Endodermal cell (in vitro differentiated cells): ENCODE measurements around the gene SCARB2. TPM values are rescaled to one million over a fixed set of nuclear protein-coding genes. Genes with fewer than 3 reads are reported as not detected.
A peak's percentile ranks its signal among the peaks of the same experiment; 100 is the strongest.

Experiments used
- DNase-seq: peaks from one replicate; pipeline ENCODE4 v3.0.0-alpha.2; 2017
- H3K27ac ChIP-seq: 2 replicates; pipeline ENCODE4 v1.5.1; 2013; ENCODE audit warnings: mild to moderate bottlenecking, low read depth, low read length, moderate library complexity
- H3K27me3 ChIP-seq: 2 replicates; pipeline ENCODE4 v1.6.1; 2013; ENCODE audit warnings: mild to moderate bottlenecking, low read length, moderate library complexity; ENCODE audit not compliant: insufficient read depth, control insufficient read depth, poor library complexity, severe bottlenecking
- H3K36me3 ChIP-seq: 2 replicates; pipeline ENCODE4 v1.7.0; 2013; ENCODE audit warnings: mild to moderate bottlenecking, low read length, moderate library complexity; ENCODE audit not compliant: control insufficient read depth, insufficient read depth
- H3K4me1 ChIP-seq: one replicate; pipeline ENCODE4 v1.7.0; 2013; ENCODE audit warnings: low read length; ENCODE audit not compliant: control insufficient read depth, insufficient read depth
- H3K4me3 ChIP-seq: 2 replicates; pipeline ENCODE4 v1.5.1; 2013; ENCODE audit warnings: mild to moderate bottlenecking, low read length, moderate library complexity
- H3K9ac ChIP-seq: 2 replicates; pipeline ENCODE4 v1.6.1; 2013; ENCODE audit warnings: mild to moderate bottlenecking, low read length, moderate library complexity; ENCODE audit not compliant: poor library complexity, severe bottlenecking; ENCODE audit errors: extremely low read depth
- H3K9me3 ChIP-seq: 2 replicates; pipeline ENCODE4 v1.6.1; 2013; ENCODE audit warnings: mild to moderate bottlenecking, low read length, moderate library complexity; ENCODE audit not compliant: control insufficient read depth
- H3K27ac Mint-ChIP-seq: 2 replicates; pipeline ENCODE4 v1.8.0; 2020; ENCODE audit warnings: mixed read lengths
- H3K27me3 Mint-ChIP-seq: 2 replicates; pipeline ENCODE4 v1.8.0; 2021; ENCODE audit warnings: mild to moderate bottlenecking, mixed read lengths; ENCODE audit not compliant: insufficient read depth
- H3K36me3 Mint-ChIP-seq: 2 replicates; pipeline ENCODE4 v1.8.0; 2020; ENCODE audit warnings: low read depth, mixed read lengths
- H3K4me1 Mint-ChIP-seq: 2 replicates; pipeline ENCODE4 v1.8.0; 2020; ENCODE audit warnings: mixed read lengths
- H3K4me3 Mint-ChIP-seq: 2 replicates; pipeline ENCODE4 v1.8.0; 2020; ENCODE audit warnings: mild to moderate bottlenecking, moderate library complexity, mixed read lengths
- H3K9me3 Mint-ChIP-seq: 2 replicates; pipeline ENCODE4 v1.8.0; 2020; ENCODE audit warnings: mild to moderate bottlenecking, mixed read lengths
- WGBS, 2 experiments: methylation state at CpG; one replicate each; pipeline versions ENCODE4 v1.1.5 to v1.1.7; 2013; ENCODE audit warnings: missing lambda C conversion rate in 2 of 2, mixed read lengths in 1 of 2; ENCODE audit not compliant: insufficient coverage in 1 of 2, insufficient read length in 1 of 2; 5-methylcytosine and 5-hydroxymethylcytosine counted together
- total RNA-seq, 2 donors: library from RNA; stranded (reverse); fragmentation: NEBNext Ultra II Directional in 1 of 2; extraction: Animal tissue kit (Norgen Biotek cat#: 25700) in 1 of 2; gene quantifications; 2 replicates in 1 of 2; 3 replicates in 1 of 2; pipeline ENCODE4 v1.2.1, GENCODE V29; 2021
- TF ChIP-seq, protein P1 (sequence below): fragments of 200-600 bp; sonication (generic); conservative IDR thresholded peaks from 2 replicates; pipeline ENCODE4 v1.5.0; 2021; ENCODE audit warnings: antibody characterized with exemption, mild to moderate bottlenecking

The SCARB2 gene
- total RNA-seq, 2 donors from 2014 or later, result 45.8 to 78.5 TPM

DNA sequence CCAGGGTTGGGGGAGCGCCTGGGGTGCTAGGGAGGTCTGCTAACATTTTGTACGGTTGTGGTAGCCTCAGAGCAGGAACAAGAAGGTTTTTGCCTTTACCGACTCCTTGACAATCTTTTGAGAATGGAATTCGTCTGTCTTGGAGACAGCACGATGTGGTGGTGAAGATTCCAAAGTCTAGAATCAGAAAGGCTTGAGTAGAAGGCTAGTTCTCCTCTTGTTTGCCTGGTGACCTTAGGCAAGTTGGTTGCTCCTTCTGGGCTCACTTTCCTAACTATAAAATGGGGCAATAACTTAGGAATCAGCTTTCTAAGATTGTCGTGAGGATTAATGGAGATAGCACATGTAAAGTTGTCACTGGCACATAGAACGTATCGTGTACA, 38.6 kb upstream of the SCARB2 start:
- H3K27me3 ChIP-seq, result peaks cover 47% of the 10 kb centered on the region
- no peaks in the 10 kb centered on the region for H3K36me3 ChIP-seq
- no peaks in the 10 kb centered on the region for H3K4me1 ChIP-seq
- H3K27ac Mint-ChIP-seq, result no peak overlapping the region
- H3K36me3 Mint-ChIP-seq, result no peaks in the 10 kb centered on the region
- H3K9me3 Mint-ChIP-seq, result no peaks in the 10 kb centered on the region
- H3K27ac ChIP-seq, result peak overlapping the region; percentile 72
- WGBS, 2 experiments, result 85 to 96% methylated on average over 5 to 8 of the region's 8 CpGs
- H3K9me3 ChIP-seq, result no peaks in the 10 kb centered on the region
- no peak overlapping the region for H3K9ac ChIP-seq
- no peak for DNase-seq
- TF ChIP-seq, protein P1, sequence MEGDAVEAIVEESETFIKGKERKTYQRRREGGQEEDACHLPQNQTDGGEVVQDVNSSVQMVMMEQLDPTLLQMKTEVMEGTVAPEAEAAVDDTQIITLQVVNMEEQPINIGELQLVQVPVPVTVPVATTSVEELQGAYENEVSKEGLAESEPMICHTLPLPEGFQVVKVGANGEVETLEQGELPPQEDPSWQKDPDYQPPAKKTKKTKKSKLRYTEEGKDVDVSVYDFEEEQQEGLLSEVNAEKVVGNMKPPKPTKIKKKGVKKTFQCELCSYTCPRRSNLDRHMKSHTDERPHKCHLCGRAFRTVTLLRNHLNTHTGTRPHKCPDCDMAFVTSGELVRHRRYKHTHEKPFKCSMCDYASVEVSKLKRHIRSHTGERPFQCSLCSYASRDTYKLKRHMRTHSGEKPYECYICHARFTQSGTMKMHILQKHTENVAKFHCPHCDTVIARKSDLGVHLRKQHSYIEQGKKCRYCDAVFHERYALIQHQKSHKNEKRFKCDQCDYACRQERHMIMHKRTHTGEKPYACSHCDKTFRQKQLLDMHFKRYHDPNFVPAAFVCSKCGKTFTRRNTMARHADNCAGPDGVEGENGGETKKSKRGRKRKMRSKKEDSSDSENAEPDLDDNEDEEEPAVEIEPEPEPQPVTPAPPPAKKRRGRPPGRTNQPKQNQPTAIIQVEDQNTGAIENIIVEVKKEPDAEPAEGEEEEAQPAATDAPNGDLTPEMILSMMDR, result no peak
- H3K4me3 Mint-ChIP-seq, result peak overlapping the region; percentile 63
- H3K27me3 Mint-ChIP-seq, result peaks cover 52% of the 10 kb centered on the region
- peak overlapping the region; percentile 83 for H3K4me3 ChIP-seq
- peaks cover 7% of the 10 kb centered on the region for H3K4me1 Mint-ChIP-seq

DNA sequence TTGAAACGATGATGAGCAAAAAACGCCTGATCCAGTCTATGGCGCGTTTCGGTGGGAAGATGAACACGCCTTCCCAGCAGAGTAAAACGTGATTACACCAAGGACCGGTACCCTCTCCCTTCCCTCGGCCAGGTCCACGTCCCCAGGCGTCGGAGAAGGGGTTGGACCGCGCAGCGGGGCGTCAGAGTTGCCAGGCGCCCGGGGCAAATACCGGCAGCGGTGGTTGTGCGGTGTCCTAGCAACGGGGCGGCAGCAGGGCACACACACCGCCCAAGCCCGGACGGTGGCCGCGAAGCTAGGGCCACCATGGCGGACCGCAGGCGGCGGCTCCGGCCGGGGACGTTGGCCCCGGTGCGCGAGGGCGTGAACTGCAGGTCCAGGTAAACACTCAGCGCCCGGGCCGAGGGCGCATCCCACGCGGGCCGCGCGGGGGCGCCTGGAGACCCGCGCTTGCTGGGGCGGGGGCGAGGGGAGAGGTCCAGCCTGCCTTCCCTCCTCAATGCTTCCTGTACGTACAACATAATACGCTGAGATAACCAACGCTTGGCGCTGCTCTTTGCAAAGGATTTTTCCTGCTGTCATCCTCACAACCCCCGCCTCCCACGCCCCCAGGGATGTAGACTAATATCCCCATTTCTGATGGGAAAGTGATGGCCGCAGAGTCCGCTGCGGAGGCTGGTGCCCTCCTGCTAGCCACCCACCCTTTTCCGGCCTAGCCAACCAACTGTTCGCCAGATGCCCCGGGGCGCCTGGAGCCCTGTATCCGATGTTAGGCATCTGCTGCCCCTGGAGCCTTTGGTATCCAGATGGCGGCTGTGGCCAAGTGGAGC, 38.0 kb upstream of the SCARB2 start, which contains the start of gene FAM47E:
Gene FAM47E (plus strand): TSS at position 281 of the 830 bp plus-strand sequence. CDS start 26 bp downstream, at position 307.
- WGBS, 2 experiments, result 9 to 14% methylated on average over 28 to 68 of the region's 68 CpGs
- no peaks in the 10 kb centered on the region for H3K9me3 ChIP-seq
- Mint-ChIP-seq H3K27ac (no peak within 1 kb of the TSS), H3K9me3 (no peaks in the 10 kb centered on the region), H3K36me3 (no peaks in the 10 kb centered on the region), H3K27me3 (peaks cover 52% of the 10 kb centered on the region), H3K4me1 (peaks cover 7% of the 10 kb centered on the region), H3K4me3 (peak within 1 kb of the TSS; percentile 63)
- H3K27ac ChIP-seq, result peak within 1 kb of the TSS; percentile 72
- H3K36me3 ChIP-seq, result no peaks in the 10 kb centered on the region
- DNase-seq, result peak; percentile 95
- TF ChIP-seq, protein P1, result peak; percentile 71
- no peaks in the 10 kb centered on the region for H3K4me1 ChIP-seq
- H3K27me3 ChIP-seq, result peaks cover 47% of the 10 kb centered on the region
- peak within 1 kb of the TSS; percentile 57 for H3K9ac ChIP-seq
- peak within 1 kb of the TSS; percentile 83 for H3K4me3 ChIP-seq

GRCh38 chr4:76250962-76251361, 37.3 kb upstream of the SCARB2 start:
- Histone ChIP-seq H3K27ac (no peak overlapping the region), H3K4me1 (no peaks in the 10 kb centered on the region), H3K36me3 (no peaks in the 10 kb centered on the region), H3K27me3 (peaks cover 47% of the 10 kb centered on the region), H3K9me3 (no peaks in the 10 kb centered on the region), H3K9ac (peak overlapping the region; percentile 41), H3K4me3 (peak overlapping the region; percentile 83)
- H3K4me3 Mint-ChIP-seq, result peak overlapping the region; percentile 63
- no peak for DNase-seq
- H3K27me3 Mint-ChIP-seq, result peaks cover 52% of the 10 kb centered on the region
- no peak overlapping the region for H3K27ac Mint-ChIP-seq
- H3K36me3 Mint-ChIP-seq, result no peaks in the 10 kb centered on the region
- peaks cover 7% of the 10 kb centered on the region for H3K4me1 Mint-ChIP-seq
- 37 to 39% methylated on average over 5 to 6 of the region's 6 CpGs for WGBS, 2 experiments
- TF ChIP-seq, protein P1, result no peak
- no peaks in the 10 kb centered on the region for H3K9me3 Mint-ChIP-seq
